Superior temporal gyrus (tissue), 1 donor: ENCODE data around the gene REEP6.
"Not testable (repeated sequence)": the region's sequence is repeated elsewhere in the genome, so short reads cannot be mapped to it uniquely, and the experiment has no call there.

Experiments used
- DNase-seq: peaks from one replicate; pipeline ENCODE4 v3.0.0-alpha.2; 2016; ENCODE audit errors: extremely low spot score

The REEP6 gene

GRCh38 chr19:1524287-1524971 is 33.4 kb downstream of the REEP6 start:
- no peak for DNase-seq

GRCh38 chr19:1524972-1525325 is 34.0 kb downstream of the REEP6 start:
- DNase-seq = no peak

- DNase-seq = no peak
Measured at GRCh38 chr19:1525343-1525742, 34.4 kb downstream of the REEP6 start.

GRCh38 chr19:1526066-1526778 is 35.2 kb downstream of the REEP6 start:
- DNase-seq = no peak

GRCh38 chr19:1526979-1527649 is 36.1 kb downstream of the REEP6 start:
- DNase-seq = no peak

GRCh38 chr19:1527650-1528309 is 36.8 kb downstream of the REEP6 start:
- DNase-seq = no peak

GRCh38 chr19:1528596-1529429 is 37.8 kb downstream of the REEP6 start:
- DNase-seq = no peak

- no peak for DNase-seq
Measured at GRCh38 chr19:1529430-1529816, 38.4 kb downstream of the REEP6 start.

GRCh38 chr19:1530856-1531255 is 39.9 kb downstream of the REEP6 start:
- not testable (repeated sequence) for DNase-seq

- no peak for DNase-seq
Measured at GRCh38 chr19:1531587-1531986, 40.6 kb downstream of the REEP6 start.

GRCh38 chr19:1532003-1532402 is 41.0 kb downstream of the REEP6 start:
- DNase-seq = no peak

- DNase-seq = no peak
Measured at GRCh38 chr19:1533510-1534150, 42.6 kb downstream of the REEP6 start.

GRCh38 chr19:1534972-1535371 is 44.0 kb downstream of the REEP6 start:
- DNase-seq = no peak

- DNase-seq = not testable (repeated sequence)
Measured at GRCh38 chr19:1535699-1536098, 44.7 kb downstream of the REEP6 start.

GRCh38 chr19:1538978-1539377 is 48.0 kb downstream of the REEP6 start:
- no peak for DNase-seq

GRCh38 chr19:1539749-1540148 is 48.8 kb downstream of the REEP6 start:
- not testable (repeated sequence) for DNase-seq

- DNase-seq = peak; percentile 20
Measured at GRCh38 chr19:1540365-1540925, 49.5 kb downstream of the REEP6 start.
